ENCODE data around the gene SCUBE2.
"Not testable (repeated sequence)": the region's sequence is repeated elsewhere in the genome, so short reads cannot be mapped to it uniquely, and the experiment has no call there.

Gene SCUBE2

GRCh38 chr11:8988329-8989234 lies 102.8 kb downstream of the SCUBE2 start:
- Histone ChIP-seq H3K4me3 (ENCODE audit: low read depth, low read length) (no peak overlapping the region), H3K27ac (ENCODE audit: extremely low read depth, low read depth, low read length) (no peak overlapping the region), H3K36me3 (ENCODE audit: control insufficient read depth in 2 of 2, insufficient read depth in 1 of 2, low read length in 2 of 2) (peaks cover 0 to 7% of the 10 kb centered on the region in 2 experiments; a peak in 1 of 3 replicates), H3K9me3 (ENCODE audit: control insufficient read depth, insufficient read depth, low read depth, low read length) (no peaks in the 10 kb centered on the region), H3K4me1 (ENCODE audit: control insufficient read depth, insufficient read depth, low read length) (no peaks in the 10 kb centered on the region)
- ChIA-PET CTCF (interaction anchor here (0.6 to 1.1 kb wide), 3 partner anchors 14 to 133 kb away, joined by 3 to 4 read pairs (median 4); no protein-coding TSS in a partner anchor), POLR2A (no interaction called here)
- TF ChIP-seq ZNF626 (tag by site-specific recombination; IDR thresholded peaks at IDR 0.05) (no peak), ZNF514 (tag by site-specific recombination; IDR thresholded peaks at IDR 0.05) (no peak), SCRT2 (tag by site-specific recombination; IDR thresholded peaks at IDR 0.05) (no peak), ZNF777 (tag by site-specific recombination; IDR thresholded peaks at IDR 0.05; ENCODE audit: borderline replicate concordance) (no peak), ZNF354C (tag by site-specific recombination; IDR thresholded peaks at IDR 0.05; ENCODE audit: borderline replicate concordance, low read depth) (no peak), ZNF654 (tag by site-specific recombination; IDR thresholded peaks at IDR 0.05; ENCODE audit: low read depth) (no peak), AEBP2 (tag by site-specific recombination; IDR thresholded peaks at IDR 0.05; ENCODE audit: borderline replicate concordance) (no peak), ZNF26 (tag by site-specific recombination; IDR thresholded peaks at IDR 0.05) (no peak), ZBTB26 (tag by site-specific recombination; optimal IDR thresholded peaks at IDR 0.05) (no peak)

- TF ChIP-seq ZXDB (tag by site-specific recombination; IDR thresholded peaks at IDR 0.05) (no peak), ZNF776 (tag by site-specific recombination; IDR thresholded peaks at IDR 0.05; ENCODE audit: borderline replicate concordance) (no peak), ZNF654 (tag by site-specific recombination; IDR thresholded peaks at IDR 0.05; ENCODE audit: low read depth) (no peak), ZNF704 (tag by site-specific recombination; IDR thresholded peaks at IDR 0.05) (no peak), ZSCAN30 (tag by site-specific recombination; IDR thresholded peaks at IDR 0.05) (no peak), ZNF324 (tag by site-specific recombination; IDR thresholded peaks at IDR 0.05) (no peak), ZNF529 (tag by site-specific recombination; IDR thresholded peaks at IDR 0.05; ENCODE audit: insufficient replicate concordance) (no peak), OSR2 (tag by site-specific recombination; IDR thresholded peaks at IDR 0.05) (no peak), SCRT2 (tag by site-specific recombination; IDR thresholded peaks at IDR 0.05) (no peak), ZNF791 (tag by site-specific recombination; IDR thresholded peaks at IDR 0.05) (no peak), IKZF3 (tag by site-specific recombination; IDR thresholded peaks at IDR 0.05) (no peak), TSHZ1 (tag by site-specific recombination; IDR thresholded peaks at IDR 0.05; ENCODE audit: borderline replicate concordance) (no peak)
- H3K4me1 ChIP-seq (ENCODE audit: control insufficient read depth, insufficient read depth, low read length), result no peaks in the 10 kb centered on the region
- ChIA-PET POLR2A (interaction anchor here (0.6 kb wide), 1 partner anchor 15 kb away, joined by 7 read pairs; no protein-coding TSS in a partner anchor), CTCF (interaction anchor here (0.7 to 1.1 kb wide), 2 partner anchors 15 to 74 kb away, joined by 3 read pairs; no protein-coding TSS in a partner anchor)
- no peak overlapping the region for H3K4me3 ChIP-seq (ENCODE audit: low read depth, low read length)
- no peak overlapping the region for H3K27ac ChIP-seq (ENCODE audit: extremely low read depth, low read depth, low read length)
- peaks cover 0 to 18% of the 10 kb centered on the region in 2 experiments; a peak in 1 of 3 replicates for H3K36me3 ChIP-seq (ENCODE audit: control insufficient read depth in 2 of 2, insufficient read depth in 1 of 2, low read length in 2 of 2)
- H3K9me3 ChIP-seq (ENCODE audit: control insufficient read depth, insufficient read depth, low read depth, low read length), result no peaks in the 10 kb centered on the region
Measured at GRCh38 chr11:8987446-8987845, 104.0 kb downstream of the SCUBE2 start.

- H3K9me3 ChIP-seq (ENCODE audit: control insufficient read depth, insufficient read depth, low read depth, low read length); H3K4me3 ChIP-seq (ENCODE audit: low read depth, low read length); H3K27ac ChIP-seq (ENCODE audit: extremely low read depth, low read depth, low read length); POLR2A ChIA-PET; H3K4me1 ChIP-seq (ENCODE audit: control insufficient read depth, insufficient read depth, low read length): not testable (repeated sequence)
- peaks cover 0 to 22% of the 10 kb centered on the region in 2 experiments; a peak in 1 of 3 replicates for H3K36me3 ChIP-seq (ENCODE audit: control insufficient read depth in 2 of 2, insufficient read depth in 1 of 2, low read length in 2 of 2)
- CTCF ChIA-PET, result interaction anchor here (0.6 kb wide), 1 partner anchor 69 kb away, joined by 3 read pairs; no protein-coding TSS in a partner anchor
Measured at GRCh38 chr11:8986772-8987171, 104.6 kb downstream of the SCUBE2 start.
